Measurements from ENCODE around the gene CIPC.

Gene CIPC

DNA sequence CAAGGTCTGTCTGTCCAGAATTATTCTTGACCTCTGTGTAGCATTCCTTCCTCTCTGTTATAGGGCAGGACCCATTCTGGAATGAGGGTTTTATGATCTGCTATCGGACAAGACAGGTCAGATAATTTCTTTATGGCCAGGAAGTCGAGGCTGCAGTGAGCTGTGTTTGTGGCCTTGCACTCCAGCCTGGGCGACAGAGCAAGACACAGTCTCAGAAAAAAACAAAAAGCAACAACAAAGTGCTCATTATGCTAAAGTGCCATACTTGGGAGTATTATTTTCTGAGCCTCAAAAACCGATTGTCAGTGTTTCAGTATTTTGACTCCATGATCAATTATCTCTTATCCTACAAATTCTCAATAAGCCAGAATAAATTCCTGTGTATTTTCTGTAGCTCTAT lies 4.1 kb downstream of the CIPC start:
- Mint-ChIP-seq H3K4me1 (peaks cover 38 to 70% of the 10 kb centered on the region in 2 donors), H3K36me3 (peaks cover 8 to 22% of the 10 kb centered on the region in 2 donors), H3K27me3 (no peaks in the 10 kb centered on the region), H3K9me3 (no peaks in the 10 kb centered on the region), H3K27ac (no peak overlapping the region), H3K4me3 (no peak overlapping the region)
- no peak for ATAC-seq (replicated peaks)
- DNase-seq: no peak

DNA sequence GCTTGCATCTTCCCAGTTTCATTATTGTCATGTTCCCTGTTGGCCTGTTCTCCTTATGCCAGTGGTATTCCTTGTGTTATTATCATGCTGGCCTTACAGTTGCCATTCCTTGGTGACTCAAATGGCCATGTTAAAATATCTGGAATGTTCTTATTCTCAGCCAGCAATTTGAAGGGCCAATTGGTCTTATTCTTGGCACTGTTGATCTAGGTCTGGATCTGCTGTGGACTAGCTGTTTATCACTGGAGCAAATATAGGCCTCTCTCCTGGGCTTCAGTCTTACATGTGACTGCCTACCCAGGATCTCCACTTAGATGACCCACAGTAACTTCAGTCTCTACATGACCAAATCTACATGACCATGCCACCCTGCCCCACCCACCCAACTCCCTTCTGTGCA lies 5.4 kb downstream of the CIPC start:
- Mint-ChIP-seq H3K9me3 (no peaks in the 10 kb centered on the region), H3K36me3 (peaks cover 12 to 25% of the 10 kb centered on the region in 2 donors), H3K4me3 (no peak overlapping the region), H3K4me1 (peaks cover 31 to 63% of the 10 kb centered on the region in 2 donors), H3K27ac (no peak overlapping the region), H3K27me3 (no peaks in the 10 kb centered on the region)
- DNase-seq: no peak
- no peak for ATAC-seq (replicated peaks)

DNA sequence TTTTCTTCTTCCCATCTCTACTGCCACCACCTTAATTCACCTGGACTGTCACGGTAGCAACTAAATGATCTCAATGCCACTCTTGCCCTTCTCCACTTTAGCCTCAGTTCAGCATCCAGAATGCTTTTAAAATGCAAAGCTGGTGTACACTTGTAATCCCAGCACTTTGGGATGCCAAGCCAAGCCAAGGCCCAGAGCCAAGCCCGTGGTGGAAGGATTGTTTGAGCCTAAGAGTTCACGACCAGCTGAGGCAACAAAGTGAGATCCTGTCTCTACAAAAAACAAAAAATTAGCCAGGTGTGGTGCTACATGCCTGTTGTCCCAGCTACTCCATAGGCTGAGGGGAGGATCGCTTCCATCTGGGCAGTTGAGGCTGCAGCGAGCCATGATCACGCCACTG lies 5.9 kb downstream of the CIPC start:
- Mint-ChIP-seq H3K9me3 (no peaks in the 10 kb centered on the region), H3K4me1 (peaks cover 28 to 61% of the 10 kb centered on the region in 2 donors), H3K4me3 (no peak overlapping the region), H3K27ac (no peak overlapping the region), H3K27me3 (no peaks in the 10 kb centered on the region), H3K36me3 (peaks cover 17 to 30% of the 10 kb centered on the region in 2 donors)
- ATAC-seq (replicated peaks): no peak
- DNase-seq: no peak

DNA sequence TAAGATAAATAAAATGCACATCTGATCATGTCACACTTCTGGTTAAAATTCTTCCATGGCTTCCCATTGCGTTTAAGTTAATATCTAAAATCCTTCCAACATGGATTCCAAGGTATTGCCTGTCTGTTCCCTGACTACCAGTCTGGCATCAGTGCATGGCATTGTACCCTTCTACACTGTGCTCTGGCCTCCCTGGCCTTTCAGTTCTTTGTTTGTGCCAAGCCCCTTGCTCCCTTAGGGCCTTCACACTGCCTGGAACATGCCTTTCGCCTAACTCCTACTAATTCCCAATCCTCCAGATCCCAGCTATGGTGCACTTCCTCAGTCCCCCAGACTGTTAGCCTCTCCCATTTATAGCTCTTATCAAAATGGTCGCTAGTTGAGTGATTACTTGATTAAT lies 6.3 kb downstream of the CIPC start:
- Mint-ChIP-seq H3K4me3 (no peak overlapping the region), H3K4me1 (peaks cover 23 to 59% of the 10 kb centered on the region in 2 donors), H3K27ac (peak overlapping the region; percentile 49), H3K27me3 (no peaks in the 10 kb centered on the region), H3K36me3 (peaks cover 19 to 31% of the 10 kb centered on the region in 2 donors), H3K9me3 (no peaks in the 10 kb centered on the region)
- ATAC-seq (replicated peaks) (no peak), DNase-seq (no peak)

DNA sequence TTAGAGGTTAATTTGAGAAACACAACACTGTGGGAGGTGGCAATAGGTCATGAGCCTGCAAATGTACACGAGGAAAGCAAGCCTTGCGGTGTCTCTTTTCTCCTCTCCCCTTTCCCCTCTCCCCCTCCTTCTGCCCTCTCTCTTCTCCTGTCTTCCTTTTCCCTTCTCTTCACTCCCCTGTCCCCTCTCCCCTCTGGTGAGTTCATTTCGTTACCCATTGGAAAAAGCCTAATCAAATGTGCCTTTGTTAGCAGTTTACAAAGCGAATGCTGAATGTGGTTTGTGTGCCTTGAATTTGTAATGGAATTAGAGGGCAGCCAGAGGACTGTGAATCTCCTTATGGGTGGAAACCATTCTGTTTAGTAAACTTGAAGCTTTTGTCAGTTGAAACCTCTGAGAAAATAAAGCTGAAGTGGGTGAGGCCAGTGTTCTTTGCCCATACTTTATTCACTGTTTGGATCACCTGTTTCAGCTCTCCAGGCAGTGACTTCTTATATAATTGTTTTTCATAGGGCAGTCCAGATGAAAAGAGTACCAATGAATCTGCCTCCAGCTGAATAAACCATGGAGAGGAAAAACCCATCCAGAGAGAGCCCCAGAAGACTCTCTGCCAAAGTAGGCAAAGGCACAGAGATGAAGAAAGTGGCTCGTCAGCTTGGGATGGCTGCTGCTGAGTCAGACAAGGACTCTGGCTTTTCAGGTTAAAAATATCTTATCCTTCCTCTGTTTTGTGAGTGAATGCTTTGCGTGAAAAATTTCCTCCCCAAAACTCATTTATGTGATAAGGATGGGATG lies 7.3 kb downstream of the CIPC start:
- Mint-ChIP-seq H3K27me3 (no peaks in the 10 kb centered on the region), H3K36me3 (peaks cover 25 to 31% of the 10 kb centered on the region in 2 donors), H3K27ac (no peak overlapping the region)

DNA sequence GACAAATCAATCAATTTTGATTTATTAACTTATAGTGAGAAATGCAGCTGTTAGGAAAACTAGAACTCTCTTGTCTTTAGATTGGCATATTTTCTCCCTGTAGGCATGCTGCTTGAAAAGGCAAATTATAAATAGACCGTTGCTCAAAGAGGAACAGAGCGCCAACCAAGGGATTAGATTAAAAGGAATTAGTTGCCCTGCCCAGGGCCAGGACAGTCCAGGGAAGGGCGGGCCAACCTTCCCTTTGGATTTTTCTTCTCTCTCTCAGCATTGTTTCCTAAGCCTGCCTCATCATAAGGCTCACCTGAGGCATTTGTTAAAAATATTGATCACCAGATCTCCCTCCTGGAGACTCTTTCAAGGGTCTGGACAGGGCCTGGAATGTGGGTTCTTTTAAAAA lies 8.6 kb downstream of the CIPC start:
- Mint-ChIP-seq H3K4me1 (peaks cover 11 to 36% of the 10 kb centered on the region in 2 donors), H3K27ac (no peak overlapping the region), H3K4me3 (no peak overlapping the region), H3K36me3 (peaks cover 25 to 38% of the 10 kb centered on the region in 2 donors), H3K27me3 (no peaks in the 10 kb centered on the region), H3K9me3 (no peaks in the 10 kb centered on the region)
- ATAC-seq (replicated peaks): no peak
- no peak for DNase-seq

More for the DNA sequence above, 7.3 kb downstream of the CIPC start:
- Mint-ChIP-seq H3K4me3 (no peak overlapping the region), H3K9me3 (no peaks in the 10 kb centered on the region), H3K4me1 (peaks cover 18 to 49% of the 10 kb centered on the region in 2 donors)
- ATAC-seq (replicated peaks) (no peak), DNase-seq (no peak)

DNA sequence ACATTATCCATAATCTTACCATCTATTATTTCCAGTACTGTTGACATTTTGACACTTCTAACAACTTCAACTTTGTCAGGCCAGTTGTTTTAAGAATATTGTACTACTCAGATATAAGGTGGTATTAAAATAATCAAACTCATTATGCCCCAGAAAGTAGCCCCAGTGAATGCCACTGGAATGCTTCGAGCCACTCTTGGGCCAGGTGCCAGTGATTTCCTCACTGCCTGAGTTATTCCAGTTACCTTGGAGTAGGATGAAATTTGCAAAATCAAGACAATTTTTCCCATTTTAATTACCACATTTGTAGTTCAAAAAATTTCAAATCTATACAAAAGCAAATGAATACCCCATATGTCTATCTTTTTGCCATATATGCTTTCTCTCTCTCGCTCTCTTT lies 9.2 kb downstream of the CIPC start:
- DNase-seq: no peak
- no peak overlapping the region for H3K27ac Mint-ChIP-seq
- ATAC-seq (replicated peaks): no peak
- H3K9me3 Mint-ChIP-seq: no peaks in the 10 kb centered on the region
- H3K27me3 Mint-ChIP-seq: no peaks in the 10 kb centered on the region
- H3K4me3 Mint-ChIP-seq: no peak overlapping the region
- H3K36me3 Mint-ChIP-seq: peaks cover 28 to 41% of the 10 kb centered on the region in 2 donors
- H3K4me1 Mint-ChIP-seq: peaks cover 9 to 31% of the 10 kb centered on the region in 2 donors

DNA sequence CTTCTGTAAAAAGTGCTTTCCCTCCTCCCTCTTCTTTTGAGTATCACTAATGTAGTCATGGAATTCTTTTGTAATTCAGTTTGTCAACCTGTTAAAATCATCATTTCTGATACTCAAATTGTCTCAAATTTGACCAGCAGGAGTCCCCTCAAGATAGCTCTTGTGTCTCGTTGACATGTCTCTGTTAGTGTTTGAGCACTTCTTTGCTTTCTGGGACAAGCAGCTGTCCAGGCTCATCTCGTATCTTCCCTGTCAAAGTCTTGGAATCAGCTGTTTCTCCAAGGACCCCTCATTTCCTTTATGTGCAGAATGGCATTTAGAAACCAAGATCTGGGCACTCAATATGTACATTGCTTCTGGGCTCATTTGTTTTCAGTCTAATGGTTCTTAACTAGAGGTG lies 10.7 kb downstream of the CIPC start:
- no peak for ATAC-seq (replicated peaks)
- peaks cover 8 to 25% of the 10 kb centered on the region in 2 donors for H3K4me1 Mint-ChIP-seq
- no peaks in the 10 kb centered on the region for H3K27me3 Mint-ChIP-seq
- H3K9me3 Mint-ChIP-seq: no peaks in the 10 kb centered on the region
- peaks cover 35 to 50% of the 10 kb centered on the region in 2 donors for H3K36me3 Mint-ChIP-seq
- H3K27ac Mint-ChIP-seq: no peak overlapping the region
- DNase-seq: no peak
- no peak overlapping the region for H3K4me3 Mint-ChIP-seq

DNA sequence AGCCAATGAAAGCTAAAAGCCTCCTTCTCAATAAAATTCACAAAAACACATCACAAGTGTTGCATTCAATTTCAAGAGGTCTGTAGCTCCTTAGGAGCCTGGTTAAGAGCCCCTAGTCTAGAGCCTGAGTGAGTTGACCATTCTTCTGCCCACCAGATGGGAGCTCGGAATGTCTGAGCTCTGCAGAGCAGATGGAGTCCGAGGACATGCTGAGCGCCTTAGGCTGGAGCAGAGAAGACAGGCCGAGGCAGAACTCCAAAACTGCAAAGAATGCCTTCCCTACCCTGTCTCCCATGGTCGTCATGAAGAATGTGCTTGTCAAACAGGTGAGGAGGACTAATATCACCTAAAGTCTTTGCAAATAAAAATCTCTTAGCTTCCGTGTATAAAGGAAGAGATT lies 11.6 kb downstream of the CIPC start:
- H3K27ac Mint-ChIP-seq: no peak overlapping the region
- no peaks in the 10 kb centered on the region for H3K9me3 Mint-ChIP-seq
- no peak overlapping the region for H3K4me3 Mint-ChIP-seq
- ATAC-seq (replicated peaks): no peak
- H3K4me1 Mint-ChIP-seq: peaks cover 3 to 18% of the 10 kb centered on the region in 2 donors
- H3K36me3 Mint-ChIP-seq: peaks cover 40 to 51% of the 10 kb centered on the region in 2 donors
- no peak for DNase-seq
- no peaks in the 10 kb centered on the region for H3K27me3 Mint-ChIP-seq

DNA sequence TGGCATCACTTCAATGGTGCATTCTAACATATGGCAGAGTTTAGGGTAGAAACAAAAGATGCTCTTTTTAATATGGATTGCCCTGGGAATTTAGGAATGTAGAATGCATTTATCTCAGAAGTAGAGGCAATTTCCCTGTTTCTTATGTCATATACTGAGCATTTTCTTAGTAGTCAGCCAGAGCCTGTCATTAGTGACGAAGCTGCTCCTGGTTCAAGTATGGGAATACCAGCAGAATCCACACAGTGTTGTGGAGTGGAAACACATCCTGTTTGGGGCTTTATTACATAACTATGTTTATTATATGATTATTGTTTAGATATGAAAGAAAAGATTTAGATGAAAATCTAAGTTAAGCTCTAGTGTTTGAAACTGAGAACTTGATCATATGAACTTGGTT lies 12.2 kb downstream of the CIPC start:
- ATAC-seq (replicated peaks) (no peak), DNase-seq (no peak)
- peaks cover 0 to 14% of the 10 kb centered on the region in 2 donors for H3K4me1 Mint-ChIP-seq
- H3K27me3 Mint-ChIP-seq: no peaks in the 10 kb centered on the region
- peaks cover 40 to 51% of the 10 kb centered on the region in 2 donors for H3K36me3 Mint-ChIP-seq
- H3K27ac Mint-ChIP-seq: no peak overlapping the region
- H3K4me3 Mint-ChIP-seq: no peak overlapping the region
- no peaks in the 10 kb centered on the region for H3K9me3 Mint-ChIP-seq

DNA sequence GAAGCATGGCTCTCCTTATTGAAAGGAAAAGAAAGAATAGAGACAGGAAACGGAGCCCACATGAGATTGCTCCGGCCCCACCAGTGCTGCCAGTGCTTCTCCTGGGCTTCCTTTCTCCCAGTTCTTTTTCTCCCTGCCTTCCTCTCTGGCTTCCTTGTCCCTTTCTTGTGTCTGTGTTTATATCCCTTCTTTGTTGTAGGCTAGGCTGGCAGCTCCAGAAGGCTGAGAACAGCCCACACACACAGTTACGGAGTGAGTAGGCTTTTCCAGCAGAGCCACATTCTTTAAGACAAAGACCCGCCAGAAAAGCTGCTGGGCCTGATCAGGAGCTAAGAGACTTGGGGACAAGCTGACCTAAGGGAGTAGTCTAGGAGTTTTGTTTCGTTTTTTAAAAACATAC lies 13.0 kb downstream of the CIPC start:
- H3K9me3 Mint-ChIP-seq: no peaks in the 10 kb centered on the region
- H3K27me3 Mint-ChIP-seq: no peaks in the 10 kb centered on the region
- H3K4me3 Mint-ChIP-seq: no peak overlapping the region
- H3K4me1 Mint-ChIP-seq: peaks cover 0 to 12% of the 10 kb centered on the region in 2 donors
- DNase-seq (no peak), ATAC-seq (replicated peaks) (no peak)
- H3K27ac Mint-ChIP-seq: no peak overlapping the region
- peaks cover 40 to 52% of the 10 kb centered on the region in 2 donors for H3K36me3 Mint-ChIP-seq

DNA sequence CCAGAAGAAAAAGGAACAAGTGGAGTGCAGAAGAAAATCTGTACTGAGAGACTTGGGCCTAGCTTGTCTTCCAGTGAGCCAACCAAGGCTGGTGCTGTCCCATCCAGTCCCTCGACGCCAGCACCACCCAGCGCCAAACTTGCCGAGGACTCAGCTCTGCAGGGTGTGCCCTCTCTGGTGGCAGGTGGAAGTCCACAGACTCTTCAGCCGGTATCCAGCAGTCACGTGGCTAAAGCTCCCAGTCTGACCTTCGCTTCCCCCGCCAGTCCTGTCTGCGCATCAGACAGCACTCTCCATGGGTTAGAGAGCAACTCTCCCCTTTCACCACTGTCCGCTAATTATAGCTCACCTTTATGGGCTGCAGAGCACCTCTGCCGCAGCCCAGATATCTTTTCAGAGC lies 15.6 kb downstream of the CIPC start:
- no peaks in the 10 kb centered on the region for H3K27me3 Mint-ChIP-seq
- no peak for ATAC-seq (replicated peaks)
- no peak for DNase-seq
- H3K4me3 Mint-ChIP-seq: no peak overlapping the region
- peaks cover 27 to 43% of the 10 kb centered on the region in 2 donors for H3K36me3 Mint-ChIP-seq
- H3K4me1 Mint-ChIP-seq: peaks cover 4 to 24% of the 10 kb centered on the region in 2 donors
- H3K27ac Mint-ChIP-seq: no peak overlapping the region
- no peaks in the 10 kb centered on the region for H3K9me3 Mint-ChIP-seq

DNA sequence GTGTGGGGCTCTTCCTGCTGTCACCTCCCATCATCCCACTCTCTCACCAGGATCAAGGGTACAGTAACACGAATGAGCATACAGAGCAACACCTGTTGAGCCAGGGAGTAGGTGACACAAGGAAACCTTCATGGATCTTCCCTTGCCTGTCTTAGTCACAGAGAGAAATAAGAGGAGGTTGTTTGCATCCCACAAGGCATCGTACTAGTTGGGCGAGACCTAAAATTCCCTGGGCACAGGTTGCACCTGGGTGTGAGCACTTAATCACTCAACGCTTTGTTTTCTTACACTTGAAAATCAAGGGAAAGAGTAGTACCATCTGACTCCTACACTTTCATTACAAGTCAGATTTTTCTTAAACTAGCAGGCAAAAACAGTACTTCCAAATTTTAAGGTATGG lies 16.6 kb downstream of the CIPC start:
- Mint-ChIP-seq H3K27ac (no peak overlapping the region), H3K4me1 (peaks cover 7 to 26% of the 10 kb centered on the region in 2 donors), H3K27me3 (no peaks in the 10 kb centered on the region), H3K36me3 (peaks cover 21 to 38% of the 10 kb centered on the region in 2 donors), H3K9me3 (no peaks in the 10 kb centered on the region), H3K4me3 (no peak overlapping the region)
- no peak for ATAC-seq (replicated peaks)
- no peak for DNase-seq

DNA sequence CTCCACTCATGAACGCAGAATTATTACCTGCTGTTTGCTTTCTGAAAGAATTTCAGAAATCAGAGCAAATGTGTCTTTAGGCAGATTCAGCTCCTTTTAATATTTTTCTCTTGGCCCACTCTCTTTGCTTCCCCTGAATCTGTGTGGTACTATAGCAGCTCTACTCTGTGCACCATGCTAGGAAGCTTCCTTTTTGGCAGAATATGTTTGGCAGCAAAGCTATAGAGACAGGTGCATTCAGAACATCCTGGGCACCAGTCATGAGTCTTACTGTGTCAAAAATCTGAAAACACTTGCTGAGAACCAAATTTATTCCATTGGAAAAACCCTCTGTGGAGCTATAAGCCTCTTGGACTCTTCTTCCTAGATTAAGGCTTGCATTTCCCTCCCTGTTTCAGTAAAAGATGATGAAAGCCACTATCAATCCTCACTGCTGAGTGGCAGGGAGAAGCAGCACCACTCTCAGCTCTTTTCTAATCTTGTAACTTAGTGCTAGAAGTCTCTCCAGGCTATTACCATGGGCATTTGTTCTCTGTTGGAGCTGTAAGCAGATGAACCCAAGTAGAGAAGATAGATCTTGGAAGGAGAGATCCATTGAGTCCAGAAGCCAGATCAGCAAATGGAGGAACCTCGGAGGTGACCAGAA lies 18.2 kb downstream of the CIPC start:
- Mint-ChIP-seq H3K4me3 (no peak overlapping the region), H3K4me1 (peaks cover 16 to 40% of the 10 kb centered on the region in 2 donors), H3K27me3 (no peaks in the 10 kb centered on the region), H3K36me3 (peaks cover 15 to 32% of the 10 kb centered on the region in 2 donors), H3K9me3 (no peaks in the 10 kb centered on the region), H3K27ac (no peak overlapping the region)
- ATAC-seq (replicated peaks): no peak
- DNase-seq: no peak

DNA sequence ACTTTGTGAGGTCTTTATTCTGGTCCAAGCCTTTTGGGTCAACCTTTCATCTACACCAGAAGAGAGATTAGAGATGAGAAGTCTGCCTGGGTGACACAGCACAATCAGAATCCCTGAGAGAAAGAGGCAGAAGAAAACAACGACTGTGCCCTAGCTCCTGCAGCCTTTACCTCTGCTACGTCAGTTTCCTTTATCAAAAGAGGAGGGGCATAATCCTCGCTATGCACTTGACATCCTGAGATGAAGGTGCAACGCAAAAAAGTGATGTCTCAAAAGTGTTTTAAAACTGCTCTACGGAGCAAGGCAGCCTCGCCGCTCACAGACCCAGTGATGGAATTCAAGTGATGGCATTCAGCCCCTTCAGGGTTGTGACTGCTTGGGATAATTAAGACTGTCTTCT lies 21.8 kb downstream of the CIPC start:
- peaks cover 1 to 11% of the 10 kb centered on the region in 2 donors for H3K36me3 Mint-ChIP-seq
- no peaks in the 10 kb centered on the region for H3K27me3 Mint-ChIP-seq
- H3K4me1 Mint-ChIP-seq: peaks cover 50 to 69% of the 10 kb centered on the region in 2 donors
- H3K9me3 Mint-ChIP-seq: no peaks in the 10 kb centered on the region
- no peak overlapping the region for H3K4me3 Mint-ChIP-seq
- H3K27ac Mint-ChIP-seq: no peak overlapping the region
- ATAC-seq (replicated peaks) (no peak), DNase-seq (no peak)
